ENCODE data around the gene DTWD1.
"Not testable (repeated sequence)": the region's sequence is repeated elsewhere in the genome, so short reads cannot be mapped to it uniquely, and the experiment has no call there.

Gene DTWD1

GRCh38 chr15:49646891-49647290 is 26.0 kb downstream of the DTWD1 start:
- no peak for DNase-seq

GRCh38 chr15:49649987-49650386 is 29.1 kb downstream of the DTWD1 start:
- no peak for DNase-seq

GRCh38 chr15:49650676-49651075 is 29.8 kb downstream of the DTWD1 start:
- DNase-seq: no peak

- no peak for DNase-seq
Measured at GRCh38 chr15:49652922-49653321, 32.1 kb downstream of the DTWD1 start.

- no peak for DNase-seq
Measured at GRCh38 chr15:49656734-49657133, 35.9 kb downstream of the DTWD1 start.

- no peak for DNase-seq
Measured at GRCh38 chr15:49664716-49665115, 43.9 kb downstream of the DTWD1 start.

- not testable (repeated sequence) for DNase-seq
Measured at GRCh38 chr15:49666486-49666885, 45.6 kb downstream of the DTWD1 start.

- no peak for DNase-seq
Measured at GRCh38 chr15:49669288-49669687, 48.4 kb downstream of the DTWD1 start.

GRCh38 chr15:49673861-49674260 is 53.0 kb downstream of the DTWD1 start:
- no peak for DNase-seq

GRCh38 chr15:49674370-49674769 is 53.5 kb downstream of the DTWD1 start:
- DNase-seq: no peak

GRCh38 chr15:49675041-49675440 is 54.2 kb downstream of the DTWD1 start:
- no peak for DNase-seq

GRCh38 chr15:49678655-49679054 is 57.8 kb downstream of the DTWD1 start:
- no peak for DNase-seq

- no peak for DNase-seq
Measured at GRCh38 chr15:49686599-49686998, 65.8 kb downstream of the DTWD1 start.

GRCh38 chr15:49688135-49688790 is 67.4 kb downstream of the DTWD1 start:
- DNase-seq: no peak

GRCh38 chr15:49692514-49693090 is 71.8 kb downstream of the DTWD1 start:
- DNase-seq: no peak

GRCh38 chr15:49693498-49693897 is 72.7 kb downstream of the DTWD1 start:
- no peak for DNase-seq

- no peak for DNase-seq
Measured at GRCh38 chr15:49696433-49696832, 75.6 kb downstream of the DTWD1 start.

GRCh38 chr15:49697121-49697520 is 76.3 kb downstream of the DTWD1 start:
- DNase-seq: no peak

GRCh38 chr15:49702982-49703381 is 82.1 kb downstream of the DTWD1 start:
- DNase-seq: not testable (repeated sequence)

All from activated CD4-positive, alpha-beta T cell treated with anti-CD3 and anti-CD28 coated beads, Interleukin-2, amount 50 U/mL, for 16 hours (primary cell).